Central memory CD4-positive, alpha-beta T cell (primary cell): ENCODE measurements around the gene HOOK2.
A peak's percentile ranks its signal among the peaks of the same experiment; 100 is the strongest.
"Not testable (repeated sequence)": the region's sequence is repeated elsewhere in the genome, so short reads cannot be mapped to it uniquely, and the experiment has no call there.

ENCODE experiments used
- DNase-seq: peaks from one replicate; pipeline ENCODE4 v3.0.0; 2022

The HOOK2 gene

GRCh38 chr19:12751635-12752034, 23.7 kb downstream of the HOOK2 start, which contains the start of gene BEST2:
TSS of gene BEST2 (plus strand) at chr19:12751791. CDS start at chr19:12752593, 802 bp downstream.
- no peak for DNase-seq

- DNase-seq = no peak
Observed at GRCh38 chr19:12750851-12751250, 24.5 kb downstream of the HOOK2 start.

- no peak for DNase-seq
Observed at GRCh38 chr19:12749938-12750521, 25.3 kb downstream of the HOOK2 start.

- DNase-seq = no peak
Observed at GRCh38 chr19:12748489-12748888, 26.9 kb downstream of the HOOK2 start.

- DNase-seq = no peak
Observed at GRCh38 chr19:12745166-12745897, 30.0 kb downstream of the HOOK2 start.

GRCh38 chr19:12737835-12738351, 37.5 kb downstream of the HOOK2 start:
- DNase-seq = no peak

GRCh38 chr19:12736995-12737834, 38.1 kb downstream of the HOOK2 start, which contains the start of gene GET3:
TSS of gene GET3 (plus strand) at chr19:12737497. CDS start at chr19:12737506, 9 bp downstream.
- peak; percentile 88 for DNase-seq

- DNase-seq = peak; percentile 37
Observed at GRCh38 chr19:12733369-12734214, 41.8 kb downstream of the HOOK2 start.

GRCh38 chr19:12731337-12731736, 44.0 kb downstream of the HOOK2 start:
- DNase-seq = no peak

- no peak for DNase-seq
Observed at GRCh38 chr19:12730064-12730463, 45.3 kb downstream of the HOOK2 start.

- no peak for DNase-seq
Observed at GRCh38 chr19:12727745-12728433, 47.5 kb downstream of the HOOK2 start.

GRCh38 chr19:12726988-12727316, 48.4 kb downstream of the HOOK2 start:
- no peak for DNase-seq

- not testable (repeated sequence) for DNase-seq
Observed at GRCh38 chr19:12725612-12726011, 49.7 kb downstream of the HOOK2 start.

GRCh38 chr19:12723641-12724426, 51.5 kb downstream of the HOOK2 start, which contains the start of gene TNPO2:
TSS of gene TNPO2 (minus strand) at chr19:12723932. CDS start at chr19:12720977, 2,955 bp downstream.
- DNase-seq = peak; percentile 56

GRCh38 chr19:12723381-12723640, 52.0 kb downstream of the HOOK2 start:
- no peak for DNase-seq

GRCh38 chr19:12722566-12723380, 52.6 kb downstream of the HOOK2 start:
- peak; percentile 93 for DNase-seq

GRCh38 chr19:12721656-12722565, 53.4 kb downstream of the HOOK2 start:
- peak; percentile 3 for DNase-seq

GRCh38 chr19:12720851-12721655, 54.3 kb downstream of the HOOK2 start:
- DNase-seq = no peak
